ENCODE data around the gene PIH1D1.
"Not testable (repeated sequence)": the region's sequence is repeated elsewhere in the genome, so short reads cannot be mapped to it uniquely, and the experiment has no call there.

Gene PIH1D1

DNA sequence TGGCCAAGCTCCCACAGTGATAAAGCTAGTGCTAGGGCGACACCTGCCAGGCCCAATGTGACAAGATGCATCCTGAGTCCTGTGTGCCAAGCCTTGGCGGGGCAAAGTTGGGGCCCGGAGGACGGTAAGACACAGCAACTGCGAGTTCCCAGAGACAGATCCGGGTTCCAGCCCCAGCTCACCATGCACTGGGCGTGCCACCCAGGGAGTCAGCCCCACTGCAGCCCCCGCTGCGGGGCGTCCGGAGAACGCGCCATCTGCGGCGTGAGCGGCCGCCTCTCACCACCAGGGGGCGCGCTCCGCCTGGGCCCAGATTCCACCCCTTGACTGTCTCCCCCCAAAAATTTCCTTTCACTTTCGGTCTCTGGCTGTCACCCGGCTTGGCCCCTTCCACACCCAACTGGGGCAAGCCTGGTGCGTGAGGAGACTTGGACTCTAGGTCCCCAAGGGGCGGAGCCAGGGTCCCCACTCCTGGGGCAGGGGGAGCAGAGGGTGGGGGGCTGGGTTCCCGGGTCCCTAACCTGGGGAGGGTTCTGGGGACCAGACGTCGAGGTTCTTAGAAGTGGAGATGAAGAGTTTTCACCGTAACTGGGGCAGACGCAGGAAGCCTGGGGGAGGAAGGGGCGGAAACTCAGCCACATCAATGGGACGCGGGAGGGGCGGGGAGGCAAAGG is 22.4 kb upstream of the PIH1D1 start, which contains the start of gene FLT3LG:
FLT3LG (plus strand) TSS at position 348 of the 674 bp plus-strand sequence. CDS start 425 bp downstream, outside the sequence.
- H3K4me3 ChIP-seq (ENCODE audit: low read depth, low read length), result peak within 1 kb of the TSS; percentile 56
- TF ChIP-seq, protein P1, sequence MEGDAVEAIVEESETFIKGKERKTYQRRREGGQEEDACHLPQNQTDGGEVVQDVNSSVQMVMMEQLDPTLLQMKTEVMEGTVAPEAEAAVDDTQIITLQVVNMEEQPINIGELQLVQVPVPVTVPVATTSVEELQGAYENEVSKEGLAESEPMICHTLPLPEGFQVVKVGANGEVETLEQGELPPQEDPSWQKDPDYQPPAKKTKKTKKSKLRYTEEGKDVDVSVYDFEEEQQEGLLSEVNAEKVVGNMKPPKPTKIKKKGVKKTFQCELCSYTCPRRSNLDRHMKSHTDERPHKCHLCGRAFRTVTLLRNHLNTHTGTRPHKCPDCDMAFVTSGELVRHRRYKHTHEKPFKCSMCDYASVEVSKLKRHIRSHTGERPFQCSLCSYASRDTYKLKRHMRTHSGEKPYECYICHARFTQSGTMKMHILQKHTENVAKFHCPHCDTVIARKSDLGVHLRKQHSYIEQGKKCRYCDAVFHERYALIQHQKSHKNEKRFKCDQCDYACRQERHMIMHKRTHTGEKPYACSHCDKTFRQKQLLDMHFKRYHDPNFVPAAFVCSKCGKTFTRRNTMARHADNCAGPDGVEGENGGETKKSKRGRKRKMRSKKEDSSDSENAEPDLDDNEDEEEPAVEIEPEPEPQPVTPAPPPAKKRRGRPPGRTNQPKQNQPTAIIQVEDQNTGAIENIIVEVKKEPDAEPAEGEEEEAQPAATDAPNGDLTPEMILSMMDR (IDR thresholded peaks at IDR 0.05; ENCODE audit: low read depth, low read length, missing control alignments), result peak; percentile 98
- no peak for DNase-seq (ENCODE audit: low read depth)
- in situ Hi-C loops (cut with HindIII; ENCODE audit: low sequenced_read_pairs), result no loop called here

DNA sequence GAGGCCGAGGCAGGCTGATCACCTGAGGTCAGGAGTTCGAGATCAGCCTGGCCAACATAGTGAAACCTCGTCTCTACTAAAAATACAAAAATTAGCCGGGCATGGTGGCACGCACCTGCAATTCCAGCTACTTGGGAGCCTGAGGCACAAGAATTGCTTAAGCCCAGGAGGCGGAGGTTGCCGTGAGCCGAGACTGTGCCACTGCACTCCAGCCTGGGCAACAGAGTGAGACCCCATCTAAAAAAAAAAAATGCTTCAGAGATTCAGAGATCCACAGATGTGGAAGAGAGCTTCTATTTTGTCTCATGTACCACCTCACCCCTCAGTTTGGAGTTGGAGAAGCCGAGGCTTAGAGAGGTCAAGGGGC is 21.9 kb upstream of the PIH1D1 start:
- H3K4me3 ChIP-seq (ENCODE audit: low read depth, low read length), result peak overlapping the region; percentile 56
- DNase-seq (ENCODE audit: low read depth); in situ Hi-C loops (cut with HindIII; ENCODE audit: low sequenced_read_pairs): not testable (repeated sequence)

DNA sequence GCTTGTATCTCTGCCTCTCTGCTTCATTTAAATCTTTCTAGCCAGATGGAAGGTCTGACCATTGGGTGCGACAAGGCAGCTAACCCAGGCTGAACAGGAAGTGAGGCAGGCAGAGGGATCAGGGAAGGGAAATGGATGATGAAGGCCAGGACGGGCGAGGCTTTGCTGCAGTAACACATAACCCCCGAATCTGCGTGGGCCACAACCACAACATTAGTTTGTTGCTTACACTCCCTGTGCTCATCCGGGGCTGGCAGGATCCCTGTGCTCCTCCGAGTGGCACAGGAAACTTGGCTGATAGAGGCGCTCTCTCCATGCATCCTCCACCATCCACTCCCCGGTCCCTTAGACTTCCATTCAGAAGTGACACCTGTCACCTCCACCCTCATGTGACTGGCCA is 21.3 kb upstream of the PIH1D1 start:
- in situ Hi-C loops (cut with HindIII; ENCODE audit: low sequenced_read_pairs), result no loop called here
- TF ChIP-seq, protein P1 (IDR thresholded peaks at IDR 0.05; ENCODE audit: low read depth, low read length, missing control alignments), result no peak
- DNase-seq (ENCODE audit: low read depth), result no peak
- no peak overlapping the region for H3K4me3 ChIP-seq (ENCODE audit: low read depth, low read length)

- no peak overlapping the region for H3K4me3 ChIP-seq (ENCODE audit: low read depth, low read length)
- no peak for DNase-seq (ENCODE audit: low read depth)
- TF ChIP-seq, protein P1 (IDR thresholded peaks at IDR 0.05; ENCODE audit: low read depth, low read length, missing control alignments), result no peak
- in situ Hi-C loops (cut with HindIII; ENCODE audit: low sequenced_read_pairs), result no loop called here
These were observed 19.0 kb upstream of the PIH1D1 start for GRCh38 chr19:49470615-49470978.

DNA sequence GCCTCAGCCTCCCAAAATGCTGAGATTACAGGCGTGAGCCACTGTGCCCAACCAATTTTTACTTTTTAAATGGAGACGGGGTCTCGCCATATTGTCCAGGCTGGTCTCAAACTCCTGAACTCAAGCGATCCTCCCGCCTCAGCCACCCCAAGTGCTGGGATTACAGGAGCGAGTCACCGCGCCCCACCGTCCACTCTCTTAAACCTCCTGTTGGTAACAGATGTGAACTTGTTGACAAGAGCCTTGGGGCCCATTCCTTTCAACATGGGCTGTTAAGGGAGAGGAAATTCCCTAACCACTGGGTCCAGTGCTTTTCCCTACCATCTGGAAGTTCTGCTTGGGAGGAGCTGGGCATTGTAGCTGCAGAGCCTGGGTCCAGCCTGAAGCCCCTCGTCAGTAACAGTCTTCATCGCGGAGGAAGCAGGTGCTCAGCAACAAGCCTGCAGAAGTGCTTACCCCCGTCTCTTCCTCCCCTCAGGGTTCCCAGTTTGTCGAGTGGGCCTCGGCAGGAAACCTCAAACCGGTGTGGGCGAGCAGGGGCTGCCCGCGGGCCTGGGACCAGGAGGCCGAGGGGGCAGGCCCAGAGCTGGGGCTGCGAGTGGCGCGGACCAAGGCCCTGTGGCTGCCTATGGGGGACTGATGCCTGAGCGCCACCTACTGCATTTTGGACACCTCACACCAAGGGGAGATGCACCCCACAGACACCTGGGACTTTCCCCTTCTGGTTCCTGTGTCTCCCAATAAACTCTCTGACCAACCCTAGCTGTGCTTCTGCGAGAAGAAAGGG is 18.4 kb upstream of the PIH1D1 start:
- no peak for DNase-seq (ENCODE audit: low read depth)
- in situ Hi-C loops (cut with HindIII; ENCODE audit: low sequenced_read_pairs), result no loop called here
- no peak overlapping the region for H3K4me3 ChIP-seq (ENCODE audit: low read depth, low read length)
- TF ChIP-seq, protein P1 (IDR thresholded peaks at IDR 0.05; ENCODE audit: low read depth, low read length, missing control alignments), result peak; percentile 2

GRCh38 chr19:49468746-49469447 is 17.3 kb upstream of the PIH1D1 start:
- no peak for DNase-seq (ENCODE audit: low read depth)
- in situ Hi-C loops (cut with HindIII; ENCODE audit: low sequenced_read_pairs), result no loop called here
- H3K4me3 ChIP-seq (ENCODE audit: low read depth, low read length), result no peak overlapping the region
- TF ChIP-seq, protein P1 (IDR thresholded peaks at IDR 0.05; ENCODE audit: low read depth, low read length, missing control alignments), result no peak

All from astrocyte of the cerebellum (primary cell).